NCI-H2227 treated with DMSO at 0.1 percent for 48 hours (cell line): ENCODE results near the gene NR2F1-AS1.

Experiments used
- DNase-seq: peaks from one replicate; lab custom pipeline; 2025; lab: John Stamatoyannopoulos, UW

The NR2F1-AS1 gene

DNA sequence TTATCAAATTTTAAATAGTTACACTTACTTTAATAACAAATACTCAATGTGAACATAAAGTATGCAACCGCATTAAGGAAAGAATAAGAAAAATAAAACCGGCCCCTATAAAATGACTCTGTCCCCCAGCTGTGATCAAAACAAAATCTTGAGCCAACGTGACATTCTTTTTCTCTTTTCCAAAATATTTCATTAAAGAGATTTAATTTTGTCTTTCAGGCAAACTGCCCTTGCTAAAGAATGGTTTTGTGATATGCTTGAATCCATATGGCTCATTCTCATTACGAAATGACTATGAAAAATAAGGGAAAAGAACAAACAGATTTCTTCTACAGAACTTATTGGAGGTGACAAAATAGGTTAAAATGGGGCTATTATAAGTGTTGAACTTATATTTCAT, 197.0 kb downstream of the NR2F1-AS1 start:
- DNase-seq: no peak

DNA sequence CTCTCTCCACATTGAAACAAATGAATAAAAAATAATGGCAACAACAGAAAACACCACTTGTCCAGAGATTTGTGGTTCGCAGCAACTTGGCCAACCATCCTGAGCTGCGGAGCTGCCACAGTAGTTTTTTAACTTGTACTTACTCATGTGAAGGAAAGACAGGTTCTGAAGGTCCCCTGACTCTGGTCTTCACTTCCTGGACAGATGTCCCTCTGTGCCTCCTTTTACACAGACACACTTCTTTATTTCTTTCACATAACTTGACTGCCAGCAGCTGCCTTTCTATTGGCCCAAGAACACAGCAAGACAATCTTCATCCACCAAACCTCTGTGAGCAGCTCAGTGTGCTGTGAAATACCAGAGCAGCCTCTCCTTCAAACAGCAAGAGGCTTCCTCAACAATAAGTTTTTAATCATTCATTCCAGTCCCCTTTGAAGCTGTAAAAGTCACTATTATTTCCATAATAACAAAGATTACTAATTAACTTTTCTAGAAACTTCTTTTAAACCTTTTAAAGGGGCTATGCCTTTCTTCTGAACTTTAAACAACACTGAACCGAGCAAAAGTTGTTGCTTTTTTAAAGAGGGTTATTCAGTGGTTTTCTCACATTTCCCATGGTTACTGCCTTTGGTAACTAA, 198.7 kb downstream of the NR2F1-AS1 start:
- DNase-seq: no peak

DNA sequence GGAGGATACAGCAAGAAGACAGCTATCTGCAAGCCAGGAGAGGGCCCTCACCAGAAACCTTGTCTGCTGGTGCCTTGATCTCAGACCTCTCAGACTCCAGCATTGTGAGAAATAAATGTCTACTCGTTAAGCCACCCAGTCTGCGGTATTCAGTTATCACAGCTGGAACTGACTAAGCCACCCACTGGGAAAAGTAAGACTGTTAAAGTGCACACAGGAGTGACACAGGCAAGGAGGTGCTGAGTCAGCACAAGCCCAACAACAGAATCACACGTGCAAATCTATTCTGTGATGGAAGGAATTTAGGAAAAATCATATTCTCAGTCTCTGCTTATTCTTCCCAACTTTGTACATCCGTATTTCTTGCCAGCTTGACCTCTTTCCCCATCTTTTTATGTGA, 200.0 kb downstream of the NR2F1-AS1 start:
- no peak for DNase-seq

DNA sequence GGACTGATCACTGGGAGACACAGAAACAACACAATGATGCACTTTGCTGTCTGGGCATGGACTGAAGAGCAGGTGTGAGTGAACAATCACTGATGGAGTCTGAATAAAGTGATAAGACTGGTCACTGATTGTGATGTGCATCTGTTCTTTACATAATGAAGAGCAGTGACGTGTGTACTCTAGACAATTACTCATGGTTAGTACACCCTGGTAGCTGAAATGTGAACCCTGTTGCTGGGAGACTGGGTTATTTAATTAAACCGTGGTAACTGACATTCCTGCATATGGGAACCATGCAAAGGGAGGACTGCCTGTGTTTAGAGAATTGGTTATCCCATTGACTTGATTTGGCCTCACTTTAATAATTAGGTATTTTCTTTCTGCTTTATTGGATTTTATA, 202.9 kb downstream of the NR2F1-AS1 start:
- DNase-seq: no peak

DNA sequence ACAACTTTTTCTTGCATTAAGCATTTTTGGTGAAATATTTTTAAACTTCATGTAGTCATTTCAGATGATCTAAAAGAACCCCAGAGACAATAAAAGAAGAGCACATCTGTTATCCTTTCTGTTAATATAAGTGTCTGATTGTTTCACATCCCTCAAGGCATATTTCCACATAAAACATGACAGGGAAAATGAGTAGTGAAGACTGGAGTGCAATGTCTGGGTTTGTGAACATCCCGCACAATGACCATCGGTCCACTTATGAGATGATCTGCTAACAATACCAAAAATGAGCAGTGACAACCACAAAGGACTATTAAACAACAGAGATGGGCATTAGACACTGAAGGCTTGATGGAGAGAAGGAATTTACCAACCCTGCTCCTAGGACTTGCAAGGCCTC, 209.1 kb downstream of the NR2F1-AS1 start:
- DNase-seq: no peak

DNA sequence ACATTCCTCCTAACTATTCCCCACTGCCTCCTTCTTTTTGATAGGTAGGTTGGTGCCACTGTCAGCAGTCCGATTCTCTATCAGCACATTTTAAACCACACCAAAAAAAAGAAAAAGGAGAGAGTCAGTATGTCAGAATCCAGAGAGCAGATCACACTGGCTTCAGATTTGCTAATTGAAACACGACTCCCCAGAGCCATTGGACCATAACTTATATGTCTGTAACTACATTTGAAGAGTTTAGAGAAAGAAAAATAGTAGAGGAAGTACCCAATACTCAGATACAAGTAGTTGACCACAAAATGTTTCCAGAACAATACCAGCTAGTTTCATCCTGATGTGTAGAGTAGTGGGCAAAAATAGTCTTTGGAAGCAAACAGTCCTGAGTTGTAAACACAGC, 216.6 kb downstream of the NR2F1-AS1 start:
- no peak for DNase-seq

DNA sequence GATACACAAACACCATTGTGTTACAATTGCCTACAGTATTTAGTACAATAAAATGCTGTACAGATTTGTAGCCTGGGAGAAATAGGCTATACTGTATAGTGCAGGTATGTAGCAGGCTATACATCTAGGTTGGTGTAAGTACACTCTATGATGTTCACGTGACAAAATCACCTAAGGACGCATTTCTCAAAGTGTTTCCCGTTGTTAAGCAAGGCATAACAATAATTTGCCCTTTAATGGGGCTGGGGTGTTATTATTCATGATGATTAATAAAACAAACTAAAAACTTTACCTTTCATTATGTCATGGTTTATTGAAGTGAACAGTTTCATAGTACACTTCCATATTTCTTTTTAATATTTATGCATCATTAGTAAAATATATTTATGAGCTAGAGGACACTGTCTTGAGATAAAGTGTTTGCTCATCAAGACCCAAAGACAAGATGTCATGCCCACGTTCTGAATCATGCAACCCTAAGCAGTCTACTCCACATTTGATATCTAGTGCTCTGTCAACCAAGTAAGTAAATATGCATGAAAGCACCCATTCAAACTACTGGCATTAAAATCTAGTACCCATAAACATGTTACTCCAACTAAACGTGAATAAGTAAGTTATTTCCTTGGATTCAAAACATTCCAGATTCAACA, 220.5 kb downstream of the NR2F1-AS1 start:
- no peak for DNase-seq

DNA sequence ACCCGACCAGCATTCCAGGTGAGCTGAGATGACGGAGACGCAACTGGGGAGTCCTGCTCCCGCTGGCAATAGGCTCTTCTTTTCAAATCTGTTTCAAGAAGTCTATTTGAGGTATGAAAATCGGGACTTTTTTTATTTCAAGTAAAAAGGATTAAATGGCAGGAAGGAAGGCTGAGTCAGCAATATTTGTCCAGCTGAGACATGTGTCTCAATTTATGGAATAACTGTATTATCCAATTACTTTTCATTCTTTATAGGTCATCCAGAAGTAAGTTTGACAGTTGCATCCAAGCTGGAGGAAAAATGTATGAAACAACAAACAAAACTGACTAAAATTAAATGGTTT, 221.1 kb downstream of the NR2F1-AS1 start:
- no peak for DNase-seq
